Measurements from ENCODE around the gene KIF24.

Gene KIF24

GRCh38 chr9:34291023-34291422 lies 38.0 kb downstream of the KIF24 start:
- TF ChIP-seq CTCF (conservative IDR thresholded peaks at IDR 0.05; ENCODE audit: low read depth, low read length): no peak
- DNase-seq (ENCODE audit: low read depth): no peak
- no peak overlapping the region for H3K4me3 ChIP-seq (ENCODE audit: low read depth, low read length)

GRCh38 chr9:34289159-34289558 lies 39.9 kb downstream of the KIF24 start:
- no peak for TF ChIP-seq CTCF (conservative IDR thresholded peaks at IDR 0.05; ENCODE audit: low read depth, low read length)
- DNase-seq (ENCODE audit: low read depth): no peak
- H3K4me3 ChIP-seq (ENCODE audit: low read depth, low read length): no peak overlapping the region

- TF ChIP-seq CTCF (conservative IDR thresholded peaks at IDR 0.05; ENCODE audit: low read depth, low read length): no peak
- no peak for DNase-seq (ENCODE audit: low read depth)
Measured at GRCh38 chr9:34282096-34282495, 47.0 kb downstream of the KIF24 start.

GRCh38 chr9:34279411-34279810 lies 49.7 kb downstream of the KIF24 start:
- DNase-seq (ENCODE audit: low read depth): no peak
- TF ChIP-seq CTCF (conservative IDR thresholded peaks at IDR 0.05; ENCODE audit: low read depth, low read length): no peak
- H3K4me3 ChIP-seq (ENCODE audit: low read depth, low read length): no peak overlapping the region

More at GRCh38 chr9:34282096-34282495, 47.0 kb downstream of the KIF24 start:
- H3K4me3 ChIP-seq (ENCODE audit: low read depth, low read length): no peak overlapping the region
